ENCODE measurements around the gene TCEA2. TPM values are rescaled to one million over a fixed set of nuclear protein-coding genes. Genes with fewer than 3 reads are reported as not detected.

Gene TCEA2
- total RNA-seq, 1 experiment from 2014 or later, result 40.6 TPM

- no peak for DNase-seq (ENCODE audit: low spot score)
Observed at GRCh38 chr20:64093013-64093503, 30.1 kb downstream of the TCEA2 start.

DNA sequence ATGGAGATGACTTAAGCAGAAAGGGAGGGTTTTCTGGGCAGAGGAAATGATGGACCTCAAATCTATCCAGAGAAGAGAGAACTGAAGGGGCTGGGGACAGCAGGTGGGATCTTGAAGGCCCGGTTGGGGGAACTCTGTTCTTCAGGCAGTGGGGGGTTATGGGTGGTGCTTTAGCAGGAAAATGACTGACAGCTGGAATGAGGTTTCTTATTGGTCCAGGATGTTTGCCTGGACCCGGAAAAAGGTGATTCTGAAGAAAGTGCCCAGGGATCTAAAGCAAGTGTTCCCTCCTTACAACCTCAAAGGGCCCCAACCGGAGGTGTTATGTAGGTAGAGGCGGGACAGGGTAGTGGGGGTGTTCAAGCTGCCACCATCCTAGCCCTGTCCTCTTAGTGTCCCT is 32.5 kb downstream of the TCEA2 start:
- no peak for DNase-seq (ENCODE audit: low spot score)

- no peak for DNase-seq (ENCODE audit: low spot score)
Observed at GRCh38 chr20:64095927-64096326, 32.9 kb downstream of the TCEA2 start.

GRCh38 chr20:64096535-64096934 is 33.5 kb downstream of the TCEA2 start:
- DNase-seq (ENCODE audit: low spot score), result no peak

GRCh38 chr20:64098471-64099013 is 35.5 kb downstream of the TCEA2 start:
- no peak for DNase-seq (ENCODE audit: low spot score)

GRCh38 chr20:64099086-64099786 is 36.2 kb downstream of the TCEA2 start:
- no peak for DNase-seq (ENCODE audit: low spot score)

GRCh38 chr20:64099880-64100565 is 37.0 kb downstream of the TCEA2 start:
- DNase-seq (ENCODE audit: low spot score), result no peak

GRCh38 chr20:64100566-64100888 is 37.5 kb downstream of the TCEA2 start:
- DNase-seq (ENCODE audit: low spot score), result no peak

DNA sequence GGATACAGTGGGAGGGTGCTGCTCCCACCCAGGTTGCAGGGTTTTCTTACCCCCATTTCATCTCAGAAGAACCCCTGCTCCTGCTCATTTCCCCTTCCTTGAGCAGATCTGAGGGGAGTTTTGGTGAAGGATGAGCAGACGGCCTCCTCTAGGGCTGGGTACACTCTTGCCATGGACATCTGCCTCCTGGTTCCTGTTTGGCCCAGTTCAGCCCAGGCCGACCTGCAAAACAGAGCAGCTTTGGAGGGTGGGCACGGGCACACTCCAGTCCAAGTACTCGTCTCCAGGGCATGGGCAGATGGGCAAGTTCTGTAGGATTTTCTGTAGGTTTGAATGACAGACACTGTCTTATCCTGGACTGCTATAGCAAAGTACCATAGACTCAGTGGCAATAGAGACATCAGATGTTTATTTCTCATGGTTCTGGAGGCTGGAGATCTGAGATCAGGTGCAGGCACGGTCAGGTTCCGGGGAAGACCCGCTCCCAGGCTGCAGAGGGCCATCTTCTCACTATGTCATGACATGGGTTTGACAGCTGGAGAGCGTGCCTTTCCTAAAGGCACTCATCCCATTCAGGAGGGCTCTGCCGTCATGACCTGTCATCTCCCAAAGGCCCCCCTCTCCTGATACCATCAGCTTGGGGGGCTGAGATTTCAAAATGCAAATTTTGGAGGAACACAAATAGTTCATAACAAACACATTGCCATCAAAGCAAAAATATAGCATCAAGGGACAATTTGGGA is 38.1 kb downstream of the TCEA2 start:
- DNase-seq (ENCODE audit: low spot score), result no peak

DNA sequence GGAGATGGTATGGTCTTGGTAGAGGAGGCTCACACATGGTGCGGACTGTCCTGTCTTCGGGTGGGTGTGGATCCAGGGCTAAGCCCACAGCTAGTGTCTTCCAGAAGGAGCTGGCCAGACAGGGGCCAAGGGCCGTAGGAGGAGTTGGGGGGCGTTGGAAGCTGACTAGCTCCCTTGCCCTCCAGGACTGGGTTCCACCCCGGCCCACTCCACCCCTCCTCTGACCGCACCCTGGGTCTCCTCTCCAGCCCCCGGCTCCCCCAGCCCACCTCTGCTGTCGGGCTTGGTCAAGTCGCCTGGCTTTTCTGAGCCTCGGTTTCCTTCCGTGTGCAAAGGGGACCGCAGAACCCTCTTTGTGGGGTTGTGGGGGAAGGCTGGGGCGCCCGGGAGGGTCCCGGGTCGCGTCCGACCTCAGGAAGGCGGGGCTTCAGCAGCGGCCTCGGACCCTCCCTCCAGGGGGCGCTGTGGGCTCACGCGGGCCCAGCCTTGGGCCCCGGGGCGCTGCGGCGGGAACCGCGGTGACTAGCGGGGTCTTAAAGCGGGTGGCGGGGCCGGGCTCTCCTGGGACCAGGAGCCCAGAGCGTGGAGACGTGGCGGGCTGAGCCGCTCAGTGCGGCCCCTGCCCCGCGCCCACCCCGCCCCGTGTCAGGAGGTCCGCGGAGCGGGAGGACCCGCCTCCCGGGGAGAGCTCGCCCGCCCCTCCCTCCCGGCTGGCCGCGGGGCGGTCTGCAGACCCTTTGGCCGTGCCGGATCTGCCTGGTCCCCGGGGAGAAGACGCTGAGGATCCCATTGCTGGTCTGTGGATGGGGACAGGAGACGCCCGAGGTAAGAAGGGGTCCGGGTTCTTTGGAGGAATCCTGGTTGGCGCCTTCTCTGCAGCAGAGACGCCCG is 39.0 kb downstream of the TCEA2 start:
- no peak for DNase-seq (ENCODE audit: low spot score)

DNA sequence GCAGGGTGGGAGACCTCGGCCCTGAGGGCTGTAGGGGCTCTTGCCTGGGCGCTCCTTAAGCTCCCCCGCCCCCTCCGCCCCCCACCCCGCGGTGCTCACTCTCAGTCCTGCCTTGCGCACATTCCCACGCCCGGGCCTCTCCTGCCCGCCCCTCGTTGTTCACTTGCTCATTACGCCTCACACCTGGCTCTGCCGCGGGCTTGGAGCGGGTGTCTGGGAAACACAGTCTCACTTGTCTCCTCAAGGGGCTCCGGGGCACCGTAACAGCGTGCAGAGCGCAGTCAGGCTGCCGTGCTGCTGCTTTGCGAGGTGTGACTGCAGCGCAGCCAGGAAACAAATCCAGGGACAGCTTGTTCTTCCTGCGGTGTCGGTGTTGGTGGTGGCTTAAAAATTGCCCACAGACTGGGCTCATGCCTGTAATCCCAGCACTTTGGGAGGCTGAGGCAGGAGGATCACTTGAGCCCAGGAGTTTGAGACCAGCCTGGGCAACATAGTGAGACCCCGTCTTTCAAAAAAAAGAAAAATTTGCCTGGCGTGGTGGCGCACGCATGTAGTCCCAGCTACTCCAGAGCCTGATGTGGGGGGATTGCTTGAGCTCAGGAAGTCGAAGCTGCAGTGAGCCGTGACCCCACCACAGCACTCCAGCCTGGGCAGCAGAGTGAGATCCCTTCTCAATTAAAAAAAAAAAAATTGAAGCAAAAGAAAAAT is 39.8 kb downstream of the TCEA2 start:
- DNase-seq (ENCODE audit: low spot score), result no peak

GRCh38 chr20:64103871-64104666 is 41.1 kb downstream of the TCEA2 start:
- DNase-seq (ENCODE audit: low spot score), result no peak

GRCh38 chr20:64104667-64105451 is 41.9 kb downstream of the TCEA2 start:
- no peak for DNase-seq (ENCODE audit: low spot score)

DNA sequence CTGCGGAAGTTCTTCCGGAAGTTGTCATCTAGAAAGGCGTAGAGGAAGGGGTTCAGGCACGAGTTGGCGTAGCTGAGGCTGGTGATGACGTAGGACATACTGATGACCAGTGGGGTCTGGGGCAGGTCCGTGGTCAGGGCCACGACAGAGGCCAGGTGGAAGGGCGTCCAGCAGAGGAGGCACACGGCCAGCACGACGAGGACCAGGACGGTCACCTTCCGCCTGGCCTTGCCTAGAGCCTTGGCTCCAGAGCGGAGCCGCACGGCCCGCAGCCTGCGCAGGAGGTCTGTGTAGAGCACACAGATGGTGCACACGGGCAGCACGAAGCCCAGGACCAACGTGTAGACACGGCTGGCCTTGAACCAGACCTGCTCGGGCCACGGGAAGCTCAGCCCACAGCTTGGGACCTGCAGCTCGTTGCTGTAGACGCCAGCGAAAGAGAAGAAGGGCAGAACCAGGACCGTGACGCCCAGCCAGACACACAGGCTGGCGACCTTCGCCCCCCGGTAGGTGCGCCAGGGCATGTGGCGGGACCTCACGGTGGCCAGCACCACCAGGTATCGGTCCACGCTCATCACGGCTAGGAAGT is 42.9 kb downstream of the TCEA2 start:
- no peak for DNase-seq (ENCODE audit: low spot score)

- DNase-seq (ENCODE audit: low spot score), result no peak
Observed at GRCh38 chr20:64106435-64106961, 43.5 kb downstream of the TCEA2 start.

DNA sequence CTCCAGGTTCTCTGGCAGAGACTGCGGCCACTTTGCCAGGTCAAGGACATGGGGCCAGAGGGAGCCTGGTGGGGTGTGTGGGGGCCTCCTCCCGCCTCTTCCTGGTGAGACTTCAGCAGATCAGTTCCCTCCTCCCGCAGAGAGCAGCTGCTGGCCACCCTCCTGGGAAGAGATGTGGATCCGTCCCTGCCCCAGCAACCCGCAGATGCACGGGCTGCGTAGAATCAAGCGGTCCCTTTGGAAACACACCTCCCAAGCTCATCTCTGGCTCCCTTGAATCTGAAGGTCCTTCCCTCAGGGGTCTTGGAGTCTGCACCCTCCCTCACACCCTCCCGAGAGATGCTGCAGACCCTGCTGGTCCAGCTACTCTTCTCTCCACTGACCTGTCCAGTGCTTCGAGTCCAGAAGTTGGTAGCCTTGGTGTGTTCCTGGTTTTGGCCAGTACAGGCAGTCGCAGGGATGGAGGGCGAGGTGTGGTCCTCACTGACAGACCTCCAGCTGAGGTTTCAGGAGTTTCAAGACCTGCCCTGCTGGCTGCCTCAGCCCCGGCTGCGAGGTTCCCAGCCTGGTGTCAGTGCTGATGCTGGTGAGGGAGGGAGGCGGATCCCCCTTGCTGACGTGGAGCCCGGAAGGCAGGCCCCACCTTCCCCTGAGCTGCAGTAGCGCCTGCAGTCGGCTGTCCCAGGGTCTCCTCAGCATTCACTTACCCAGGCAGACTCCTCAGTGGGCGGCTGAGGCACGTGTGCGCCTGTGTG is 44.2 kb downstream of the TCEA2 start, which contains the start of gene NPBWR2:
Gene NPBWR2 (minus strand): TSS at position 585 of the 755 bp plus-strand sequence. CDS start 734 bp downstream, outside the sequence.
- no peak for DNase-seq (ENCODE audit: low spot score)

GRCh38 chr20:64107736-64108457 is 44.9 kb downstream of the TCEA2 start:
- no peak for DNase-seq (ENCODE audit: low spot score)
